OCI-LY1 (cell line): ENCODE data around the gene PEAK1.
"Not testable (repeated sequence)": the region's sequence is repeated elsewhere in the genome, so short reads cannot be mapped to it uniquely, and the experiment has no call there.

Experiments used
- H2AFZ ChIP-seq: fragments of 200-600 bp; sonication (generic), shearing (Covaris generic); 2 replicates; pipeline ENCODE4 v1.6.0; 2014; ENCODE audit warnings: antibody characterized with exemption, mild to moderate bottlenecking, low read length
- H3F3A ChIP-seq: fragments of 200-600 bp; sonication (generic), shearing (Covaris generic); 2 replicates; pipeline ENCODE4 v1.6.0; 2014; ENCODE audit warnings: mild to moderate bottlenecking, antibody characterized with exemption, low read length, moderate library complexity; ENCODE audit not compliant: insufficient read depth
- H3K27ac ChIP-seq: fragments of 200-600 bp; sonication (generic); 2 replicates; pipeline ENCODE4 v1.5.1; 2014; ENCODE audit warnings: low read length, mixed run types, mild to moderate bottlenecking, low read depth; ENCODE audit not compliant: poor library complexity, severe bottlenecking
- H3K27me3 ChIP-seq: fragments of 200-600 bp; sonication (generic); 2 replicates; pipeline ENCODE4 v1.6.0; 2014; ENCODE audit warnings: antibody characterized with exemption, mild to moderate bottlenecking, low read length, moderate library complexity; ENCODE audit not compliant: insufficient read depth
- H3K36me3 ChIP-seq: fragments of 200-600 bp; sonication (generic); 2 replicates; pipeline ENCODE4 v1.6.1; 2014; ENCODE audit warnings: mild to moderate bottlenecking, antibody characterized with exemption, low read length, moderate library complexity, mixed read lengths; ENCODE audit not compliant: insufficient read depth
- H3K4me1 ChIP-seq: fragments of 200-600 bp; sonication (generic); 2 replicates; pipeline ENCODE4 v1.5.1; 2014; ENCODE audit warnings: mild to moderate bottlenecking, low read length, moderate library complexity; ENCODE audit not compliant: insufficient read depth, severe bottlenecking
- H3K4me2 ChIP-seq: fragments of 200-600 bp; sonication (generic), shearing (Covaris generic); 2 replicates; pipeline ENCODE4 v1.6.1; 2014; ENCODE audit warnings: low read length
- H3K4me3 ChIP-seq: fragments of 200-600 bp; sonication (generic); 2 replicates; pipeline ENCODE4 v1.5.1; 2014; ENCODE audit warnings: low read length, low read depth, mild to moderate bottlenecking, mixed read lengths; ENCODE audit not compliant: poor library complexity, severe bottlenecking
- H3K79me2 ChIP-seq: fragments of 200-600 bp; shearing (Covaris generic); 2 replicates; pipeline ENCODE4 v1.6.1; 2016; ENCODE audit warnings: mixed run types, low read length, mixed read lengths; ENCODE audit not compliant: insufficient read depth
- H3K9ac ChIP-seq: fragments of 200-600 bp; sonication (generic), shearing (Covaris generic); 2 replicates; pipeline ENCODE4 v1.6.1; 2014; ENCODE audit warnings: mild to moderate bottlenecking, low read length, mixed read lengths
- H3K9me2 ChIP-seq: fragments of 200-600 bp; sonication (generic), shearing (Covaris generic); 2 replicates; pipeline ENCODE4 v1.6.1; 2014; ENCODE audit warnings: low read depth, mild to moderate bottlenecking, low read length, mixed read lengths
- H3K9me3 ChIP-seq: fragments of 200-600 bp; shearing (Covaris generic); 2 replicates; pipeline ENCODE4 v1.6.1; 2014; ENCODE audit warnings: low read length, mixed read lengths
- H4K20me1 ChIP-seq: fragments of 200-600 bp; sonication (generic), shearing (Covaris generic); 2 replicates; pipeline ENCODE4 v1.6.0; 2016; ENCODE audit warnings: mild to moderate bottlenecking, low read length; ENCODE audit not compliant: insufficient read depth
- EZH2 ChIP-seq: fragments of 200-600 bp; sonication (generic), shearing (Covaris generic); IDR thresholded peaks from 2 replicates; pipeline ENCODE4 v1.8.0; 2017; ENCODE audit warnings: borderline replicate concordance, mixed run types, mild to moderate bottlenecking, antibody characterized with exemption, low read length, moderate library complexity, mixed read lengths
- TF ChIP-seq, protein P1 (sequence below): fragments of 200-600 bp; sonication (generic), shearing (Covaris generic); IDR thresholded peaks from 2 replicates; pipeline ENCODE4 v1.5.1; 2017; ENCODE audit warnings: mild to moderate bottlenecking, antibody characterized with exemption, low read length, moderate library complexity, mixed read lengths

The PEAK1 gene

GRCh38 chr15:77406846-77407245 lies 13.1 kb downstream of the PEAK1 start:
- Histone ChIP-seq H3K9ac (no peak overlapping the region), H4K20me1 (no peaks in the 10 kb centered on the region), H3K9me2 (no peaks in the 10 kb centered on the region), H3K27me3 (no peaks in the 10 kb centered on the region; the same call in 1 of the 2 replicates), H3K4me1 (no peaks in the 10 kb centered on the region), H3K79me2 (no peaks in the 10 kb centered on the region), H3K36me3 (no peaks in the 10 kb centered on the region; the same call in 1 of the 2 replicates), H3K9me3 (no peaks in the 10 kb centered on the region), H3K4me2 (no peak overlapping the region), H3K27ac (no peak overlapping the region), H2AFZ (no peak overlapping the region), H3F3A (no peaks in the 10 kb centered on the region), H3K4me3 (no peak overlapping the region)
- no peak for TF ChIP-seq EZH2
- TF ChIP-seq, protein P1, sequence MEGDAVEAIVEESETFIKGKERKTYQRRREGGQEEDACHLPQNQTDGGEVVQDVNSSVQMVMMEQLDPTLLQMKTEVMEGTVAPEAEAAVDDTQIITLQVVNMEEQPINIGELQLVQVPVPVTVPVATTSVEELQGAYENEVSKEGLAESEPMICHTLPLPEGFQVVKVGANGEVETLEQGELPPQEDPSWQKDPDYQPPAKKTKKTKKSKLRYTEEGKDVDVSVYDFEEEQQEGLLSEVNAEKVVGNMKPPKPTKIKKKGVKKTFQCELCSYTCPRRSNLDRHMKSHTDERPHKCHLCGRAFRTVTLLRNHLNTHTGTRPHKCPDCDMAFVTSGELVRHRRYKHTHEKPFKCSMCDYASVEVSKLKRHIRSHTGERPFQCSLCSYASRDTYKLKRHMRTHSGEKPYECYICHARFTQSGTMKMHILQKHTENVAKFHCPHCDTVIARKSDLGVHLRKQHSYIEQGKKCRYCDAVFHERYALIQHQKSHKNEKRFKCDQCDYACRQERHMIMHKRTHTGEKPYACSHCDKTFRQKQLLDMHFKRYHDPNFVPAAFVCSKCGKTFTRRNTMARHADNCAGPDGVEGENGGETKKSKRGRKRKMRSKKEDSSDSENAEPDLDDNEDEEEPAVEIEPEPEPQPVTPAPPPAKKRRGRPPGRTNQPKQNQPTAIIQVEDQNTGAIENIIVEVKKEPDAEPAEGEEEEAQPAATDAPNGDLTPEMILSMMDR, result no peak

GRCh38 chr15:77406173-77406759 lies 13.6 kb downstream of the PEAK1 start:
- H3K36me3 ChIP-seq, H3K27me3 ChIP-seq, H3K9ac ChIP-seq, H3K4me3 ChIP-seq, H3K27ac ChIP-seq, H3F3A ChIP-seq, H3K4me1 ChIP-seq, H3K4me2 ChIP-seq, H3K9me3 ChIP-seq, H3K79me2 ChIP-seq, H2AFZ ChIP-seq, H4K20me1 ChIP-seq, H3K9me2 ChIP-seq: not testable (repeated sequence)

DNA sequence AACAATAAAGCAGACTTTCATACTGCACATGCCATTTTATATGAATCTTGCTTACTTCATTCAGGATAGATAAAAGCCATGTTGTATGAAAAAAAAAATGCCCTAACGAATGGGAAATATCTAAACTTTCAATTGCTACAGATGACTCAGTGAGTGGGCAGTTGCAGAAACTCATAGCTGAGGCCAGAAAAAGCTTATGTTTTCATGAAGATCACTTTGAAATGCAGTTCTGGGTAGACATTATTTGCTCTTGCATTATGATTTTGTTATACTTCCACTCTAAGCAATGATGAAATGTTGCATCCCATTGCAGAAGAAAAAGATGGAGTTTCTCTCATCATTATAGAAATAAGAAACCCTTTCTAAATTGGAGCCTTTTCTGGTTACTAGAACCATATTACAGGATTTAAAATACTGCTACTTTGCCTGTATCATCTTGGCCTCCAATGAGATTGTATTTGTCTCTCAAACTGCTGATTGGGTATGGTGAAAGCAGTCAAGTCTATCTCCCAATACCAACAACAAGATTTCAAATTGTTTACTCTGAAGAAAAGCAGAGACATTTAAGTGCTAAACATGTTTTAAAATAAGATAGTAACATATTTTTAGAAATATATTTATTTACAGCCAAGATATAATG lies 17.0 kb downstream of the PEAK1 start:
- H2AFZ ChIP-seq, result no peak overlapping the region
- no peak overlapping the region for H3K4me3 ChIP-seq
- H4K20me1 ChIP-seq, result no peaks in the 10 kb centered on the region
- no peak overlapping the region for H3K27ac ChIP-seq
- TF ChIP-seq, protein P1, result no peak
- no peak for TF ChIP-seq EZH2
- no peaks in the 10 kb centered on the region for H3K4me1 ChIP-seq
- H3K9ac ChIP-seq, result no peak overlapping the region
- H3K9me3 ChIP-seq, result peaks cover 12% of the 10 kb centered on the region; the same call in 1 of the 2 replicates
- no peaks in the 10 kb centered on the region; the same call in 1 of the 2 replicates for H3K27me3 ChIP-seq
- no peaks in the 10 kb centered on the region for H3K9me2 ChIP-seq
- no peaks in the 10 kb centered on the region for H3K79me2 ChIP-seq
- H3F3A ChIP-seq, result no peaks in the 10 kb centered on the region
- H3K36me3 ChIP-seq, result no peaks in the 10 kb centered on the region; the same call in 1 of the 2 replicates
- no peak overlapping the region for H3K4me2 ChIP-seq

DNA sequence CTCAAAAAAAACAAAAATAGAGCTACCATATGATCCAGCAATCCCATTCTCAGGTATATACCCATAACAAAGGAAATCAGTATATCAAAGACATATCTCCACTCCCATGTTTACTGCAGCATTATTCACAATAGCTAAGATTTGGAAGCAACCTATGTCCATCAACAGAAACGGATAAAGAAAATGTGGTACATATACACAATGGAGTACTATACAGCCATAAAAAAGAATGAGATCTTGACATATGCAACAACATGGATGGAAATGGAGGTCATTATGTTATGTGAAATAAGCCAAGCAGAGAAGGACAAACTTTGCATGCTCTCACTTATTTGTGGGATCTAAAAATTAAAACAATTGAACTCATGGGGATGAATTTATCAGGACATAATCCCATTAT lies 19.6 kb downstream of the PEAK1 start:
- no peak overlapping the region for H3K4me2 ChIP-seq
- no peaks in the 10 kb centered on the region for H3K36me3 ChIP-seq
- no peaks in the 10 kb centered on the region for H3K27me3 ChIP-seq
- peaks cover 18% of the 10 kb centered on the region; the same call in 1 of the 2 replicates for H3K9me3 ChIP-seq
- H3K79me2 ChIP-seq, result no peaks in the 10 kb centered on the region
- no peak overlapping the region for H3K9ac ChIP-seq
- H3K9me2 ChIP-seq, result no peaks in the 10 kb centered on the region
- no peaks in the 10 kb centered on the region for H3F3A ChIP-seq
- no peak overlapping the region for H2AFZ ChIP-seq
- no peak overlapping the region for H3K27ac ChIP-seq
- TF ChIP-seq, protein P1, result no peak
- TF ChIP-seq EZH2, result no peak
- H4K20me1 ChIP-seq, result no peaks in the 10 kb centered on the region
- no peaks in the 10 kb centered on the region for H3K4me1 ChIP-seq
- H3K4me3 ChIP-seq, result no peak overlapping the region
